Stimulated activated CD4-positive, alpha-beta T cell treated with anti-CD3 and anti-CD28 coated beads, Interleukin-12 subunit alpha, Interleukin-12 subunit beta, amount 100 ng/mL, for 48 hours (primary cell): Measurements from ENCODE around the gene CNOT6.

Experiments used
- DNase-seq, 3 donors: peaks; one replicate each; pipeline ENCODE4 v3.0.0-alpha.2; 2020; ENCODE audit warnings: low read depth in 2 of 3, low spot score in 1 of 3

The CNOT6 gene

GRCh38 chr5:180598797-180599589, 104.8 kb downstream of the CNOT6 start:
- DNase-seq: no peak

GRCh38 chr5:180599590-180599914, 105.4 kb downstream of the CNOT6 start:
- DNase-seq: no peak

- no peak for DNase-seq
These were observed 105.9 kb downstream of the CNOT6 start for GRCh38 chr5:180599981-180600553.

GRCh38 chr5:180600554-180601041, 106.4 kb downstream of the CNOT6 start:
- no peak for DNase-seq

- DNase-seq: no peak
These were observed 107.7 kb downstream of the CNOT6 start for GRCh38 chr5:180601591-180602480.

- DNase-seq: no peak
These were observed 108.4 kb downstream of the CNOT6 start for GRCh38 chr5:180602481-180603075.

- no peak for DNase-seq
These were observed 109.0 kb downstream of the CNOT6 start for GRCh38 chr5:180603076-180603594.

GRCh38 chr5:180604271-180604670, 110.1 kb downstream of the CNOT6 start:
- no peak for DNase-seq

- peak; percentile 51 to 65 (median 52) for DNase-seq
These were observed 111.5 kb downstream of the CNOT6 start for GRCh38 chr5:180605554-180606214.

- no peak for DNase-seq
These were observed 112.1 kb downstream of the CNOT6 start for GRCh38 chr5:180606215-180606785.

- DNase-seq: no peak
These were observed 113.8 kb downstream of the CNOT6 start for GRCh38 chr5:180607861-180608571.

- no peak for DNase-seq
These were observed 114.6 kb downstream of the CNOT6 start for GRCh38 chr5:180608572-180609310.

- DNase-seq: no peak
These were observed 115.2 kb downstream of the CNOT6 start for GRCh38 chr5:180609386-180609785.

GRCh38 chr5:180609817-180610550, 115.8 kb downstream of the CNOT6 start:
- no peak for DNase-seq

GRCh38 chr5:180611140-180611850, 117.1 kb downstream of the CNOT6 start:
- no peak for DNase-seq

- DNase-seq: no peak
These were observed 118.5 kb downstream of the CNOT6 start for GRCh38 chr5:180612683-180613082.

- DNase-seq: no peak
These were observed 119.1 kb downstream of the CNOT6 start for GRCh38 chr5:180613188-180613813.
